Neural progenitor cell (in vitro differentiated cells): Measurements from ENCODE around the gene ABCA5.

ENCODE experiments used
- EZH2phosphoT487 ChIP-seq: fragments of 200-600 bp; sonication (generic); IDR thresholded peaks from 2 replicates; pipeline ENCODE4 v1.6.1; 2017; ENCODE audit warnings: antibody characterized with exemption
- TF ChIP-seq, protein P1 (sequence below): fragments of 200-600 bp; sonication (generic); IDR thresholded peaks from 2 replicates; pipeline ENCODE4 v1.5.1; 2017; ENCODE audit warnings: antibody characterized with exemption, mild to moderate bottlenecking

GRCh38 chr17:69357701-69358100 lies 30.8 kb upstream of the ABCA5 start:
- TF ChIP-seq, protein P1, sequence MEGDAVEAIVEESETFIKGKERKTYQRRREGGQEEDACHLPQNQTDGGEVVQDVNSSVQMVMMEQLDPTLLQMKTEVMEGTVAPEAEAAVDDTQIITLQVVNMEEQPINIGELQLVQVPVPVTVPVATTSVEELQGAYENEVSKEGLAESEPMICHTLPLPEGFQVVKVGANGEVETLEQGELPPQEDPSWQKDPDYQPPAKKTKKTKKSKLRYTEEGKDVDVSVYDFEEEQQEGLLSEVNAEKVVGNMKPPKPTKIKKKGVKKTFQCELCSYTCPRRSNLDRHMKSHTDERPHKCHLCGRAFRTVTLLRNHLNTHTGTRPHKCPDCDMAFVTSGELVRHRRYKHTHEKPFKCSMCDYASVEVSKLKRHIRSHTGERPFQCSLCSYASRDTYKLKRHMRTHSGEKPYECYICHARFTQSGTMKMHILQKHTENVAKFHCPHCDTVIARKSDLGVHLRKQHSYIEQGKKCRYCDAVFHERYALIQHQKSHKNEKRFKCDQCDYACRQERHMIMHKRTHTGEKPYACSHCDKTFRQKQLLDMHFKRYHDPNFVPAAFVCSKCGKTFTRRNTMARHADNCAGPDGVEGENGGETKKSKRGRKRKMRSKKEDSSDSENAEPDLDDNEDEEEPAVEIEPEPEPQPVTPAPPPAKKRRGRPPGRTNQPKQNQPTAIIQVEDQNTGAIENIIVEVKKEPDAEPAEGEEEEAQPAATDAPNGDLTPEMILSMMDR = no peak
- no peak for TF ChIP-seq EZH2phosphoT487
